HEK293T (cell line): Measurements from ENCODE around the gene SMG6.

ENCODE experiments used
- ELF4 ChIP-seq: fragments of 450-650 bp; IDR thresholded peaks from 2 replicates; pipeline ENCODE4 v1.6.1; 2017; ENCODE audit warnings: antibody characterized with exemption
- FOXM1 ChIP-seq: fragments of 450-650 bp; IDR thresholded peaks from 2 replicates; pipeline ENCODE4 v1.6.1; 2017; ENCODE audit warnings: mild to moderate bottlenecking, borderline replicate concordance
- LEF1 ChIP-seq: fragments of 450-650 bp; IDR thresholded peaks from 2 replicates; pipeline ENCODE4 v1.6.1; 2017; ENCODE audit warnings: mild to moderate bottlenecking, borderline replicate concordance

DNA sequence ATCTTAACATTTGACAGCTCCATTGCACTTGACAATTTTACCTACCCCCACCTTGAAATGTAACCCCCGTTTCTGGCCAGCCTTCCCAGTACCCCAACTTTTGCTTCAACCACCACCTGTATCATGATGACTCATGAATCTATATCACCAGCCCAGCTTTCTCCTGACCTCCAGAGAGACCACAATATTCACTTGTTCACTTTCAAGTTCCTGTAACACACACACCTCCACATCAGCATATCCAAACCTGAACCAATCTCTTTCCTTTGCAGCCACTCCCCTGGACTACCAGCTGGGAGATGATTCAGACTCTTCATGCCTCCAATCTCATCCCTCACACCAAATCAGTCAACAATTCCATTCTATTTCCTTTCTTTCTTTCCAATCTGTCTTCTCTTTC lies 8.0 kb downstream of the SMG6 start:
- TF ChIP-seq LEF1 (no peak), FOXM1 (no peak), ELF4 (no peak)
